SK-N-SH treated with all-trans-retinoic acid at 6 μM for 48 hours (cell line): ENCODE results near the gene FAM167B.

Source experiments
- ESRRG ChIP-seq: fragments of 250-450 bp; sonication (Bioruptor Pico); IDR thresholded peaks from 2 replicates; pipeline ENCODE4 v1.6.1; 2021; ENCODE audit warnings: mild to moderate bottlenecking
- ISL1 ChIP-seq: fragments of 250-450 bp; sonication (Bioruptor Pico); IDR thresholded peaks from 2 replicates; pipeline ENCODE4 v2.1.2; 2022; ENCODE audit warnings: mild to moderate bottlenecking, moderate library complexity

DNA sequence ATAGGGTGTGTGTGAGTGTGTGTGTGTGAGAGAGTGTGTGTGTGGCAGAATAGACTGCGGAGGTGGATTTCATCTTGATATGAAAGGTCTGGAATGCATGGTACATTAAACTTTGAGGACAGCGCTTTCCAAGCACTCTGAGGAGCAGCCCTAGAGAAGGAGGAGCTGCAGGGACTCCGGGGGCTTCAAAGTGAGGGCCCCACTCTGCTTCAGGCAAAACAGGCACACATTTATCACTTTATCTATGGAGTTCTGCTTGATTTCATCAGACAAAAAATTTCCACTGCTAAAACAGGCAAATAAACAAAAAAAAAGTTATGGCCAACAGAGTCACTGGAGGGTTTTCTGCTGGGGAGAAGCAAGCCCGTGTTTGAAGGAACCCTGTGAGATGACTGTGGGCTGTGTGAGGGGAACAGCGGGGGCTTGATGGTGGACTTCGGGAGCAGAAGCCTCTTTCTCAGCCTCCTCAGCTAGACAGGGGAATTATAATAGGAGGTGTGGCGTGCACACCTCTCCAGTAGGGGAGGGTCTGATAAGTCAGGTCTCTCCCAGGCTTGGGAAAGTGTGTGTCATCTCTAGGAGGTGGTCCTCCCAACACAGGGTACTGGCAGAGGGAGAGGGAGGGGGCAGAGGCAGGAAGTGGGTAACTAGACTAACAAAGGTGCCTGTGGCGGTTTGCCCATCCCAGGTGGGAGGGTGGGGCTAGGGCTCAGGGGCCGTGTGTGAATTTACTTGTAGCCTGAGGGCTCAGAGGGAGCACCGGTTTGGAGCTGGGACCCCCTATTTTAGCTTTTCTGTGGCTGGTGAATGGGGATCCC is 26.6 kb downstream of the FAM167B start:
- TF ChIP-seq ISL1 (CRISPR knock-in tag) (no peak), ESRRG (CRISPR knock-in tag) (no peak)
